GM12878 (cell line): ENCODE data around the gene KRTAP10-1.

Experiments
- POLR2AphosphoS5 ChIP-seq: IDR thresholded peaks from 2 replicates; pipeline ENCODE4 v1.6.1; 2011; ENCODE audit warnings: mild to moderate bottlenecking, low read length, inconsistent platforms
- RBBP5 ChIP-seq: fragments of 200-600 bp; sonication (generic); conservative IDR thresholded peaks from 2 replicates; pipeline ENCODE4 v1.6.1; 2016
- TAF1 ChIP-seq: IDR thresholded peaks from 2 replicates; pipeline ENCODE4 v1.6.1; 2011; ENCODE audit warnings: mild to moderate bottlenecking, low read depth, low read length, borderline replicate concordance
- TF ChIP-seq, protein P1 (sequence below): IDR thresholded peaks from 2 replicates; pipeline ENCODE4 v1.6.1; 2012; ENCODE audit warnings: low read depth, low read length, improper control_type of control experiment
- TF ChIP-seq, protein P2 (sequence below), 3 experiments: IDR thresholded peaks in 2 of 3; conservative IDR thresholded peaks in 1 of 3; 2 replicates each; pipeline ENCODE4 v1.5.1; 2011; ENCODE audit warnings: low read depth in 3 of 3, low read length in 3 of 3, mild to moderate bottlenecking in 3 of 3, control low read depth in 2 of 3, moderate library complexity in 2 of 3, inconsistent platforms in 1 of 3, mixed read lengths in 1 of 3; ENCODE audit not compliant: control insufficient read depth in 2 of 3, insufficient read depth in 1 of 3; ENCODE audit errors: extremely low read depth in 1 of 3

DNA sequence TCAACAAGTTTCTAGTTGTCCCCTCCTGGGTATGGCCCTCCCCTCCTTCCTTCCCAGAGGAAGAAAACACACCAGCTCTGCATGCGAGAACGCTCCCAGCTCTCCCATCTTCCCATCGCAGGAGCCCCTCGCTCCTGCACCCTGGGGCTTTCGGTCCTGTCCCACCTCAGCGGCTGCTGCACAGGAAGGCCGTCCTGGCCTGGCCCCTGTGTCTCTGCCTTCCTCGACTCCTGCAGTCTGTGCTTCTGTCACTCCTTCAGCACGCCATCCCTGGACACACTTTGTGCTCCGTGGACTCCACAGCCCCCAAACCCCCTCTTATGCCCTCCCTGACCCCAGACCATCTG, 23.2 kb downstream of the KRTAP10-1 start:
- no peak for TF ChIP-seq POLR2AphosphoS5
- TF ChIP-seq TAF1, result no peak
- TF ChIP-seq, protein P1, sequence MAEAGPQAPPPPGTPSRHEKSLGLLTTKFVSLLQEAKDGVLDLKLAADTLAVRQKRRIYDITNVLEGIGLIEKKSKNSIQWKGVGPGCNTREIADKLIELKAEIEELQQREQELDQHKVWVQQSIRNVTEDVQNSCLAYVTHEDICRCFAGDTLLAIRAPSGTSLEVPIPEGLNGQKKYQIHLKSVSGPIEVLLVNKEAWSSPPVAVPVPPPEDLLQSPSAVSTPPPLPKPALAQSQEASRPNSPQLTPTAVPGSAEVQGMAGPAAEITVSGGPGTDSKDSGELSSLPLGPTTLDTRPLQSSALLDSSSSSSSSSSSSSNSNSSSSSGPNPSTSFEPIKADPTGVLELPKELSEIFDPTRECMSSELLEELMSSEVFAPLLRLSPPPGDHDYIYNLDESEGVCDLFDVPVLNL, result no peak
- TF ChIP-seq, protein P2, sequence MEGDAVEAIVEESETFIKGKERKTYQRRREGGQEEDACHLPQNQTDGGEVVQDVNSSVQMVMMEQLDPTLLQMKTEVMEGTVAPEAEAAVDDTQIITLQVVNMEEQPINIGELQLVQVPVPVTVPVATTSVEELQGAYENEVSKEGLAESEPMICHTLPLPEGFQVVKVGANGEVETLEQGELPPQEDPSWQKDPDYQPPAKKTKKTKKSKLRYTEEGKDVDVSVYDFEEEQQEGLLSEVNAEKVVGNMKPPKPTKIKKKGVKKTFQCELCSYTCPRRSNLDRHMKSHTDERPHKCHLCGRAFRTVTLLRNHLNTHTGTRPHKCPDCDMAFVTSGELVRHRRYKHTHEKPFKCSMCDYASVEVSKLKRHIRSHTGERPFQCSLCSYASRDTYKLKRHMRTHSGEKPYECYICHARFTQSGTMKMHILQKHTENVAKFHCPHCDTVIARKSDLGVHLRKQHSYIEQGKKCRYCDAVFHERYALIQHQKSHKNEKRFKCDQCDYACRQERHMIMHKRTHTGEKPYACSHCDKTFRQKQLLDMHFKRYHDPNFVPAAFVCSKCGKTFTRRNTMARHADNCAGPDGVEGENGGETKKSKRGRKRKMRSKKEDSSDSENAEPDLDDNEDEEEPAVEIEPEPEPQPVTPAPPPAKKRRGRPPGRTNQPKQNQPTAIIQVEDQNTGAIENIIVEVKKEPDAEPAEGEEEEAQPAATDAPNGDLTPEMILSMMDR (IDR thresholded peaks at IDR 0.05 in 2 of 3, conservative IDR thresholded peaks at IDR 0.05 in 1 of 3; ENCODE audit: control insufficient read depth in 2 of 3, extremely low read depth in 1 of 3, insufficient read depth in 1 of 3, low read depth in 3 of 3, low read length in 3 of 3), result no peak
- TF ChIP-seq RBBP5, result no peak
